CD4-positive, alpha-beta T cell (primary cell): Measurements from ENCODE around the gene AGRN. TPM values are rescaled to one million over a fixed set of nuclear protein-coding genes. Genes with fewer than 3 reads are reported as not detected.

Source experiments
- ATAC-seq: fragments of 200-7000 bp; cut with Tn5 transposase; one replicate; pipeline ENCODE4 v1.10.0; 2022; ENCODE audit warnings: mild to moderate bottlenecking; ENCODE audit not compliant: poor library complexity
- CTCF ChIA-PET: fragments of 350-600 bp; sonication (Branson Sonifier 250); formaldehyde crosslinking; loops from one replicate; lab custom pipeline; 2021; ENCODE audit warnings: antibody characterized with exemption, inconsistent platforms; lab: Charles Lee
- POLR2A ChIA-PET: fragments of 350-600 bp; sonication (Branson Sonifier 250); formaldehyde crosslinking; loops from one replicate; lab custom pipeline; 2021; ENCODE audit warnings: antibody characterized with exemption, inconsistent platforms; lab: Charles Lee
- DNase-seq, 14 experiments: peaks; one replicate each; pipeline ENCODE4 v3.0.0-alpha.2; 2013 to 2020; ENCODE audit warnings: mixed read lengths in 2 of 14
- H3K27ac ChIP-seq, 2 donors: one replicate each; pipeline versions ENCODE4 v1.5.1 to v1.7.0; 2013; ENCODE audit warnings: low read length in 2 of 2, low read depth in 1 of 2, mild to moderate bottlenecking in 1 of 2
- H3K27me3 ChIP-seq, 2 experiments: 1 replicate in 1 of 2; 2 replicates in 1 of 2; pipeline versions ENCODE4 v1.6.1 to v1.7.0; 2013; ENCODE audit warnings: low read length in 2 of 2, control low read depth in 1 of 2, mild to moderate bottlenecking in 1 of 2, moderate library complexity in 1 of 2; ENCODE audit not compliant: insufficient read depth in 2 of 2, control insufficient read depth in 1 of 2
- H3K36me3 ChIP-seq: one replicate; pipeline ENCODE4 v1.6.1; 2013; ENCODE audit warnings: low read length, control low read depth; ENCODE audit not compliant: insufficient read depth
- H3K4me1 ChIP-seq: one replicate; pipeline ENCODE4 v1.6.1; 2013; ENCODE audit warnings: low read length, control low read depth; ENCODE audit not compliant: insufficient read depth
- H3K4me3 ChIP-seq: one replicate; pipeline ENCODE4 v1.5.1; 2013; ENCODE audit warnings: mild to moderate bottlenecking, low read length, moderate library complexity
- H3K9me3 ChIP-seq, 2 experiments: 1 replicate in 1 of 2; 2 replicates in 1 of 2; pipeline versions ENCODE4 v1.6.1 to v1.7.0; 2013; ENCODE audit warnings: low read length in 2 of 2, mild to moderate bottlenecking in 2 of 2, control low read depth in 1 of 2, moderate library complexity in 1 of 2; ENCODE audit not compliant: control insufficient read depth in 1 of 2, insufficient read depth in 1 of 2
- H3K27ac Mint-ChIP-seq: one replicate; pipeline ENCODE4 v1.8.0; 2020; ENCODE audit warnings: mixed read lengths
- H3K27me3 Mint-ChIP-seq: one replicate; pipeline ENCODE4 v1.8.0; 2021; ENCODE audit warnings: mixed read lengths
- H3K36me3 Mint-ChIP-seq: one replicate; pipeline ENCODE4 v1.8.0; 2021; ENCODE audit warnings: low read depth, mixed read lengths
- H3K4me1 Mint-ChIP-seq: one replicate; pipeline ENCODE4 v1.8.0; 2021; ENCODE audit warnings: low read depth, mixed read lengths
- H3K4me3 Mint-ChIP-seq: one replicate; pipeline ENCODE4 v1.8.0; 2020; ENCODE audit warnings: mild to moderate bottlenecking, mixed read lengths
- H3K9me3 Mint-ChIP-seq: one replicate; pipeline ENCODE4 v1.8.0; 2020; ENCODE audit warnings: mixed read lengths
- CTCF ChIP-seq: fragments of 200-600 bp; IDR thresholded peaks from one replicate; pipeline ENCODE4 v1.8.0; 2022; ENCODE audit warnings: antibody characterized with exemption, mild to moderate bottlenecking
- intact Hi-C, 2 experiments: fragments of 100-400 bp; cut with DNase I in 1 of 2; cut with micrococcal nuclease in 1 of 2; formaldehyde crosslinking; loops; one replicate each; pipeline versions ENCODE4 v1.15.1 to v1.9.0; 2023 to 2025; cut with DNase I, micrococcal nuclease
- total RNA-seq, 174 experiments: library from RNA in 2 of 174; stranded (reverse) in 2 of 174; gene quantifications; one replicate each; pipeline ENCODE4 v1.2.3 and lab custom pipeline; 2021 to 2026

AGRN gene
- total RNA-seq, 2 experiments from 2014 or later = 1.5 to 2.0 TPM

DNA sequence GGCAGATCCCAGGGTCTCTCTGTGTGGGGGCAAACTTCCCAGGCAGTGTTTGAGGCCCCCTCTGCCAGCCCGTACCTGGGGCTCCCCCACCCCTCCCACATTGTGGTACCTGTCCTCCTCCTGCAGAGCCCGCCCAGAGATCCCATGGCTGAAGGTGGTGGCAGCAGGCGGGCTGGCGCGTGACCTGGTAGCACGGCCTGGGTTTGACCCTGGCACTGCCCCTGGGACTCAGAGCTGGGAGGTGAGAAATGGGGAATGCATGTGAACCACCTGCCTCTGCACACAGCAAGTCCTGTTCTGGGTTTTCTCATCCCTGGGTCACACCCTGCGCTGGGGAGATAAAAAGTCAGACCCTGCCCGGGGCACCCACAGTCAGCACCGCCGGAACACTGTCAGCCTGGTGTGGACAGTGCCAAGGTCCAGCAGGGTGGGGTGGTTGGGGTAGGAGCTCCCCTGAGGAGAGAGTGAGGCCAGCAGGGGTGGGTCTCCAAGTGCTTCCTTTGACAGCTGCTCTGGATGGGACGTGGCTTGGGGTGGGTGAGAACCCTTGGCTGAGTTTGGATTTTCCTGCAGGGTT, 11.8 kb downstream of the AGRN start:
- H3K4me3 Mint-ChIP-seq = peak overlapping the region; percentile 48
- DNase-seq (no peak), ATAC-seq (no peak)
- POLR2A ChIA-PET = no interaction called here
- CTCF ChIA-PET = interaction anchor here (0.6 to 1.4 kb wide), 2 partner anchors 19 to 260 kb away, joined by 3 to 4 read pairs; no protein-coding TSS in a partner anchor
- no peaks in the 10 kb centered on the region for H3K9me3 Mint-ChIP-seq
- peaks cover 4% of the 10 kb centered on the region for H3K4me1 Mint-ChIP-seq
- no peak for TF ChIP-seq CTCF
- intact Hi-C loops = loop anchor here (1.0 to 10.0 kb wide), 4 partner anchors 32 to 411 kb away; partner anchors contain the start of genes ACAP3 (in 1 of the 2) and PUSL1 (in 1 of the 2)
- peaks cover 0 to 27% of the 10 kb centered on the region in 2 experiments for H3K9me3 ChIP-seq
- H3K4me3 ChIP-seq = no peak overlapping the region
- peaks cover 24% of the 10 kb centered on the region for H3K27me3 Mint-ChIP-seq
- no peak overlapping the region for H3K27ac Mint-ChIP-seq
- no peaks in the 10 kb centered on the region for H3K36me3 Mint-ChIP-seq
- H3K27ac ChIP-seq = no peak overlapping the region
- peaks cover 21% of the 10 kb centered on the region for H3K4me1 ChIP-seq
- no peaks in the 10 kb centered on the region for H3K36me3 ChIP-seq
- H3K27me3 ChIP-seq = peaks cover 30 to 35% of the 10 kb centered on the region in 2 experiments

DNA sequence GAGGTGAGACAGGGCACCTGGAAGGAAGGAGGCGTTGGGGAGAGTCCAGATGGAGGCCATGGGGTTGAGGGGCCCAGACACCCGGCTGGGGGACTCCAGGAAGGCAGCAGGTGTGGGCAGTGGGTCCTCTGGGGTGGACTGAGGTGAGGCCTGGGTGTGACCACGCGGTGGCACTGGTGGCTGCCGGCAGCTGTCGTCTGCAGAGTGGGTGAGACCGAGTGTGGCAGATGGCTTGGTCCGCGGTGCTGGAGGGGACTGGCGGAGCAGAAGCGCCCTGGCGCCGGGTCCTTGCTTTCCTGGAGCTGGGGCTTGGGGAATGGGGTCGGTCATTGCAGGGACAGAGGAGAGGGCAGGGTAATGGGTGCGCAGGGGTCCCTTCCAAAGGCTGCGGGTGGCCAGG, 12.5 kb downstream of the AGRN start:
- Histone ChIP-seq H3K27me3 (peaks cover 34 to 35% of the 10 kb centered on the region in 2 experiments), H3K36me3 (no peaks in the 10 kb centered on the region), H3K4me1 (peaks cover 21% of the 10 kb centered on the region), H3K9me3 (peaks cover 0 to 27% of the 10 kb centered on the region in 2 experiments), H3K4me3 (no peak overlapping the region), H3K27ac (no peak overlapping the region)
- ATAC-seq = no peak
- H3K4me3 Mint-ChIP-seq = peak overlapping the region; percentile 48
- no peak for TF ChIP-seq CTCF
- intact Hi-C loops = loop anchor here (1.0 to 10.0 kb wide), 4 partner anchors 31 to 410 kb away; partner anchors contain the start of genes ACAP3 (in 1 of the 2) and PUSL1 (in 1 of the 2)
- H3K27me3 Mint-ChIP-seq = peaks cover 30% of the 10 kb centered on the region
- DNase-seq = no peak
- H3K4me1 Mint-ChIP-seq = peaks cover 4% of the 10 kb centered on the region
- ChIA-PET CTCF (interaction anchor here (1.4 to 1.6 kb wide), 2 partner anchors 27 to 259 kb away, joined by 4 read pairs; no protein-coding TSS in a partner anchor), POLR2A (no interaction called here)
- H3K36me3 Mint-ChIP-seq = no peaks in the 10 kb centered on the region
- H3K9me3 Mint-ChIP-seq = no peaks in the 10 kb centered on the region
- H3K27ac Mint-ChIP-seq = no peak overlapping the region

DNA sequence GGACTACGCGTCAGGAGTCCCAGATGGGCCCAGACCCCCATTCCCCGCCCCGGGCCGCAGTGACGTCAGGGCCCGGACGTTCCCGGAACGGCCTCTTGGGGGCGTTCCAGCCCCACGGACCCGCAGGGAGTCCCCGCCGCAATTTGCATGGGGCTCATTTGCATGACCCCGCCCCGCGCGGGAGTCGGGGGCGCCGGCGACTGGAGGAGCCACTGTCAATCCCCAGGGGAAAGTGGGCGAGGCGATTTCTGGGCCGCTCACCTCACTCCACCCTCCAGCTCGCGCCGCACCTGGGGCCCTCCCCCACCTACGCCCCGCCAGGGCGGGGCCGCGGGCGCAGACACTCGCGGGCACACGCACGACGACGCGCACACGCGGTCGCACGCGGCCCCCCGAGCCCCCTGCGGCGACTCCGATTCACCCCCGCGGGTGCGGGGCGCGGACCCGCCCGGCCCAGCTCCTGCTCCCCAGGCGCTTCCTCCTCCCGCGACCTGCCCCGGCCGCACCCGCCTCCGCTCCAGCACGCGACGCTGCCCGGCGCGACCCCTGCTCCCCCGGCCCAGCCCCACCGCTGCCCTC, 13.2 kb downstream of the AGRN start:
- Histone ChIP-seq H3K36me3 (no peaks in the 10 kb centered on the region), H3K27me3 (peaks cover 37 to 40% of the 10 kb centered on the region in 2 experiments), H3K4me3 (peak overlapping the region; percentile 40), H3K9me3 (peaks cover 0 to 31% of the 10 kb centered on the region in 2 experiments), H3K27ac (no peak overlapping the region), H3K4me1 (peaks cover 21% of the 10 kb centered on the region)
- H3K4me3 Mint-ChIP-seq = peak overlapping the region; percentile 69
- intact Hi-C loops = loop anchor here (1.0 to 10.0 kb wide), 4 partner anchors 259 to 409 kb away; partner anchors contain the start of genes ACAP3 (in 1 of the 2) and PUSL1 (in 1 of the 2)
- DNase-seq (peak; percentile 65 to 92 (median 75)), ATAC-seq (peak; percentile 89)
- H3K27me3 Mint-ChIP-seq = peaks cover 35% of the 10 kb centered on the region
- POLR2A ChIA-PET = no interaction called here
- H3K9me3 Mint-ChIP-seq = no peaks in the 10 kb centered on the region
- peak; percentile 73 for TF ChIP-seq CTCF
- H3K27ac Mint-ChIP-seq = no peak overlapping the region
- H3K36me3 Mint-ChIP-seq = no peaks in the 10 kb centered on the region
- H3K4me1 Mint-ChIP-seq = peaks cover 4% of the 10 kb centered on the region
- CTCF ChIA-PET = interaction anchor here (0.7 to 1.6 kb wide), 3 partner anchors 19 to 259 kb away, joined by 3 to 4 read pairs (median 4); partner anchors contain the start of gene ISG15
